Gastrocnemius medialis (tissue), 4 donors: ENCODE results near the gene ARAP3. TPM values are rescaled to one million over a fixed set of nuclear protein-coding genes. Genes with fewer than 3 reads are reported as not detected.

ENCODE experiments used
- ATAC-seq, 2 donors: fragments of 150-250 bp; one replicate each; pipeline ENCODE4 v1.9.1; 2016
- DNase-seq, 2 donors: peaks; one replicate each; pipeline ENCODE4 v3.0.0-alpha.2; 2019
- H3K27ac ChIP-seq, 4 donors: fragments of 200-600 bp; sonication (generic); 1 replicate in 1 of 4; 2 replicates in 3 of 4; pipeline ENCODE4 v1.5.1; 2016 to 2018; ENCODE audit warnings: mild to moderate bottlenecking in 2 of 4, moderate library complexity in 1 of 4
- H3K27me3 ChIP-seq, 3 donors: fragments of 200-600 bp; sonication (generic) in 2 of 3; 1 replicate in 1 of 3; 2 replicates in 2 of 3; pipeline versions ENCODE4 v1.5.1 to v1.6.0; 2016 to 2019; ENCODE audit warnings: mild to moderate bottlenecking in 1 of 3, moderate library complexity in 1 of 3
- H3K36me3 ChIP-seq, 2 donors: fragments of 200-600 bp; sonication (generic) in 1 of 2; one replicate each; pipeline ENCODE4 v1.5.1; 2017 to 2018
- H3K4me1 ChIP-seq, 2 donors: fragments of 200-600 bp; sonication (generic) in 1 of 2; one replicate each; pipeline ENCODE4 v1.5.1; 2016 to 2017; ENCODE audit warnings: mild to moderate bottlenecking in 2 of 2
- H3K4me3 ChIP-seq, 4 donors: fragments of 200-600 bp; sonication (generic) in 3 of 4; 1 replicate in 1 of 4; 2 replicates in 3 of 4; pipeline ENCODE4 v1.5.1; 2016 to 2019; ENCODE audit warnings: mild to moderate bottlenecking in 2 of 4
- H3K9me3 ChIP-seq, 3 donors: fragments of 200-600 bp; sonication (generic) in 2 of 3; 1 replicate in 1 of 3; 2 replicates in 2 of 3; pipeline ENCODE4 v1.5.1; 2016 to 2019
- POLR2A ChIP-seq, 2 donors: fragments of 450-650 bp; IDR thresholded peaks; one replicate each; pipeline ENCODE4 v1.6.1; 2017; ENCODE audit warnings: antibody characterized with exemption in 2 of 2, mild to moderate bottlenecking in 2 of 2, moderate library complexity in 2 of 2
- in situ Hi-C, 4 donors: fragments of 200-750 bp; cut with MboI; loops; one replicate each; pipeline versions ENCODE4 v1.15.0 to v1.8.0; 2017; ENCODE audit warnings: low sequenced_read_pairs in 4 of 4
- intact Hi-C: fragments of 100-400 bp; cut with DNase I; formaldehyde crosslinking; loops from one replicate; pipeline ENCODE4 v1.15.1; 2023; ENCODE audit warnings: low total_unique reads
- total RNA-seq, 4 donors: library from RNA; depleted of rRNA; stranded (reverse); fragments of >200 nt; gene quantifications; one replicate each; pipeline versions ENCODE4 v1.1.0 to v1.2.3, GENCODE V29; 2016
- TF ChIP-seq, protein P1 (sequence below), 5 experiments: fragments of 450-650 bp in 3 of 5; fragments of 200-600 bp in 2 of 5; sonication (generic) in 2 of 5; IDR thresholded peaks in 4 of 5; conservative IDR thresholded peaks in 1 of 5; 1 replicate in 4 of 5; 2 replicates in 1 of 5; pipeline ENCODE4 v1.5.1; 2016 to 2019; ENCODE audit warnings: antibody characterized with exemption in 5 of 5, mild to moderate bottlenecking in 3 of 5, moderate library complexity in 3 of 5

ARAP3 gene
- total RNA-seq, 4 donors from 2014 or later: 1.6 to 5.5 (median 3.0) TPM

- Histone ChIP-seq H3K4me3 (no peak overlapping the region), H3K27me3 (peaks cover 5 to 16% (median 12%) of the 10 kb centered on the region in 3 donors), H3K27ac (no peak overlapping the region), H3K36me3 (peaks cover 0 to 19% of the 10 kb centered on the region in 2 donors), H3K9me3 (no peaks in the 10 kb centered on the region), H3K4me1 (peaks cover 22 to 26% of the 10 kb centered on the region in 2 donors)
- in situ Hi-C loops: loop anchor here in 1 of 4 donors (5.0 kb wide), 1 partner anchor 47 kb away; no protein-coding TSS in a partner anchor
- ATAC-seq: no peak
- intact Hi-C loops: loop anchor here (5.0 kb wide), 1 partner anchor 42 kb away; no protein-coding TSS in a partner anchor
- no peak for DNase-seq
- TF ChIP-seq, protein P1, sequence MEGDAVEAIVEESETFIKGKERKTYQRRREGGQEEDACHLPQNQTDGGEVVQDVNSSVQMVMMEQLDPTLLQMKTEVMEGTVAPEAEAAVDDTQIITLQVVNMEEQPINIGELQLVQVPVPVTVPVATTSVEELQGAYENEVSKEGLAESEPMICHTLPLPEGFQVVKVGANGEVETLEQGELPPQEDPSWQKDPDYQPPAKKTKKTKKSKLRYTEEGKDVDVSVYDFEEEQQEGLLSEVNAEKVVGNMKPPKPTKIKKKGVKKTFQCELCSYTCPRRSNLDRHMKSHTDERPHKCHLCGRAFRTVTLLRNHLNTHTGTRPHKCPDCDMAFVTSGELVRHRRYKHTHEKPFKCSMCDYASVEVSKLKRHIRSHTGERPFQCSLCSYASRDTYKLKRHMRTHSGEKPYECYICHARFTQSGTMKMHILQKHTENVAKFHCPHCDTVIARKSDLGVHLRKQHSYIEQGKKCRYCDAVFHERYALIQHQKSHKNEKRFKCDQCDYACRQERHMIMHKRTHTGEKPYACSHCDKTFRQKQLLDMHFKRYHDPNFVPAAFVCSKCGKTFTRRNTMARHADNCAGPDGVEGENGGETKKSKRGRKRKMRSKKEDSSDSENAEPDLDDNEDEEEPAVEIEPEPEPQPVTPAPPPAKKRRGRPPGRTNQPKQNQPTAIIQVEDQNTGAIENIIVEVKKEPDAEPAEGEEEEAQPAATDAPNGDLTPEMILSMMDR (IDR thresholded peaks at IDR 0.05 in 4 of 5, conservative IDR thresholded peaks at IDR 0.05 in 1 of 5): no peak
- TF ChIP-seq POLR2A (IDR thresholded peaks at IDR 0.05): no peak
These were observed 48.0 kb downstream of the ARAP3 start for GRCh38 chr5:141633871-141634561.

DNA sequence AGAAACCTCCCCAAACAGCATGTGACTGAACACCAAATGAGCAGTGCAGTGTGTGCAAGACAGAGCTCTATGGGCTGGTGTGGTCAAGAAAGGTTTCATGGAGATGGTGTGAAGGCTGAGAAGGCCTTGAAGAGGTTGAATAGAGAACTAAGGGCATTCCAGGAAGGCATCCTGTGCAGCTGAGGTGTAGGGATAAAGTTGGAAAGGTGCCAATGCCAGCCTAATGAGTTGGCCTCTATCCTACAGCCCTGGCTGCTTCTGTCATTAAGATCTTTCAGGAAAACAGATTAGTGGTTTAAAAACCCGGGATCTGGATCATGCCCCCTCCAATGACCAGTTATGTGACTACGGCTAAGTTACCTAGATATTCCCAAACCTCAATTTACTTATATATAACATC, 49.4 kb downstream of the ARAP3 start:
- H3K36me3 ChIP-seq: peaks cover 0 to 32% of the 10 kb centered on the region in 2 donors
- no peaks in the 10 kb centered on the region for H3K9me3 ChIP-seq
- no peak for DNase-seq
- no peak for ATAC-seq
- in situ Hi-C loops: loop anchor here in 1 of 4 donors (5.0 kb wide), 1 partner anchor 45 kb away; no protein-coding TSS in a partner anchor
- H3K4me3 ChIP-seq: no peak overlapping the region
- H3K27ac ChIP-seq: no peak overlapping the region
- peaks cover under 1 to 4% (median 3%) of the 10 kb centered on the region in 3 donors for H3K27me3 ChIP-seq
- TF ChIP-seq POLR2A (IDR thresholded peaks at IDR 0.05): no peak
- TF ChIP-seq, protein P1 (IDR thresholded peaks at IDR 0.05 in 4 of 5, conservative IDR thresholded peaks at IDR 0.05 in 1 of 5): no peak
- H3K4me1 ChIP-seq: peaks cover 18 to 24% of the 10 kb centered on the region in 2 donors
- intact Hi-C loops: loop anchor here (5.0 kb wide), 1 partner anchor 40 kb away; no protein-coding TSS in a partner anchor

DNA sequence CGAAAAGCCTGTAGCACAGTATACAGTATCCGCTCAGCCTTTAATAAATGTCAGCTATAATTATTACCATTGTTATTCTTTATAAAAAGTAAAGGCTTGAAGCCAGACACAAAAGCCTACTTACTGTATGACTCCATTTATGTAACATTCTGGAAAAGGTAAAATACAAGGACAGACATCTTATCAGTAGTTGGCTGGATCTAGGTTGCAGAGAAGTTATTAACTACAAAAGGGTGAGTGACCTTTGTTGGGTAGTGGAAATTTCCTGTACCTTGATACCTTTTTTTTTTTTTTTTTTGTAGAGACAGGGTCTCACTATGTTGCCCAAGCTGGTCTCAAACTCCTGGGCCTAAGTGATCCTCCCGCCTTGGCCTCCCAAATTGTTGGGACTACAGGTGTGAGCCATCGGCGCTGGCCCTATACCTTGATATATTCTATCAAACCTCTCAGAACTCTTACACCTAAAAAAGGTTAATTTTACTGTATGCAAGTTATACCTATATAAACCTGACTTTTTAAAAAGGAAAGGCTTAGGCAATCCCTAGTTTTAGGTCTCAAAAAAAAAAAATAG, 51.4 kb downstream of the ARAP3 start:
- no peak overlapping the region for H3K27ac ChIP-seq
- no peak overlapping the region for H3K4me3 ChIP-seq
- peaks cover 8 to 16% of the 10 kb centered on the region in 2 donors for H3K4me1 ChIP-seq
- no peaks in the 10 kb centered on the region for H3K27me3 ChIP-seq
- intact Hi-C loops (loop anchor here (5.0 kb wide), 1 partner anchor 38 kb away; no protein-coding TSS in a partner anchor), in situ Hi-C loops (loop anchor here in 1 of 4 donors (5.0 kb wide), 1 partner anchor 43 kb away; no protein-coding TSS in a partner anchor)
- TF ChIP-seq, protein P1 (IDR thresholded peaks at IDR 0.05 in 4 of 5, conservative IDR thresholded peaks at IDR 0.05 in 1 of 5): no peak
- no peak for TF ChIP-seq POLR2A (IDR thresholded peaks at IDR 0.05)
- DNase-seq: no peak
- peaks cover 0 to 51% of the 10 kb centered on the region in 2 donors for H3K36me3 ChIP-seq
- no peak for ATAC-seq
- no peaks in the 10 kb centered on the region for H3K9me3 ChIP-seq

DNA sequence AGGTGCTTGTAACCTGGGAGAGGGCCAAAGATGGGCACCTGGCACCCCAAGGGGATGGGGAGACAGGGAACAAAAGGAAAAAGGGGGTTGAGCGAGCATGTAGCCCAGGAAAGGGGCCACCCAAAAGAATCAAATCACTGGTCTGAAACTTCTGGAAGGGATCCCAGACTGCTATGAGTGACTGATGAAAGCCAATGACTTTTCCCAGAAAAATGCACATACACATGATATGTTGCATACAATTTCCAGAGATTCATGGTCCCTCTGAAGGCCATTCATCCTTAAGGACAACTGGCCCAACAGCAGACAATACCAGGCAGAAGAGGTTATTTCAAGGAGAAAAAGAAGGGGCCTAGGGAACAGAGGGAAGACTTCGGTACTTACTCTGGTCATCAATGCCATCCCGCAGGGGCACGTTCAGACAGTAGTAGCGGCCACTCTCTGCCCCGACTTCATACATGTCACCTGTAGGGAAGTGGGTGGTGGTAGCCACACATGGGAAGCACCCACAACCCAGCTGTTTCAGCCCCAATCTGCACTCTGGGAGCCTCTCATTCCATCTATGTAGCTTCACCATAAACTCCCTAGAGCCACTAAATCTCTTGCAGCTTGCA, 53.7 kb downstream of the ARAP3 start:
- no peak overlapping the region for H3K4me3 ChIP-seq
- in situ Hi-C loops: no loop called here

More for the DNA sequence above, 53.7 kb downstream of the ARAP3 start:
- TF ChIP-seq, protein P1 (IDR thresholded peaks at IDR 0.05 in 4 of 5, conservative IDR thresholded peaks at IDR 0.05 in 1 of 5): no peak
- no peak for TF ChIP-seq POLR2A (IDR thresholded peaks at IDR 0.05)
- Histone ChIP-seq H3K36me3 (peaks cover 0 to 70% of the 10 kb centered on the region in 2 donors), H3K4me1 (peaks cover 0 to 10% of the 10 kb centered on the region in 2 donors), H3K27me3 (no peaks in the 10 kb centered on the region), H3K9me3 (no peaks in the 10 kb centered on the region), H3K27ac (no peak overlapping the region)
- ATAC-seq (no peak), DNase-seq (no peak)
- intact Hi-C loops: no loop called here
